K562 (cell line): ENCODE data around the gene B3GALT6. TPM values are rescaled to one million over a fixed set of nuclear protein-coding genes. Genes with fewer than 3 reads are reported as not detected.

Experiments used
- BRCA1 ChIP-seq, 2 experiments: fragments of 450-650 bp in 1 of 2; sonication (generic) in 1 of 2; formaldehyde crosslinking in 1 of 2; IDR thresholded peaks; 2 replicates each; pipeline versions ENCODE4 v1.5.0 to v1.6.1; 2017 to 2020; ENCODE audit warnings: mild to moderate bottlenecking in 1 of 2, missing genetic modification reagents in 1 of 2
- CAMTA2 ChIP-seq: fragments of 250-450 bp; sonication (Bioruptor Pico); conservative IDR thresholded peaks from 2 replicates; pipeline ENCODE4 v1.5.1; 2022
- FOXM1 ChIP-seq, 2 experiments: fragments of 450-650 bp in 1 of 2; sonication (generic) in 1 of 2; formaldehyde crosslinking in 1 of 2; IDR thresholded peaks; 2 replicates each; pipeline versions ENCODE4 v1.6.1 to v1.9.0; 2017 to 2022; ENCODE audit warnings: low read depth in 2 of 2, mild to moderate bottlenecking in 2 of 2, missing genetic modification reagents in 1 of 2, moderate library complexity in 1 of 2
- KDM2B ChIP-seq: fragments of 250-450 bp; sonication (Bioruptor Pico); IDR thresholded peaks from 2 replicates; pipeline ENCODE4 v1.8.0; 2021; ENCODE audit warnings: mild to moderate bottlenecking, moderate library complexity
- MAFG ChIP-seq: fragments of 450-650 bp; conservative IDR thresholded peaks from 2 replicates; pipeline ENCODE4 v1.6.1; 2016; ENCODE audit warnings: missing genetic modification characterization, missing compliant biosample characterization
- PHTF2 ChIP-seq: fragments of 250-450 bp; sonication (Bioruptor Pico); IDR thresholded peaks from 2 replicates; pipeline ENCODE4 v1.5.0; 2021; ENCODE audit warnings: mild to moderate bottlenecking
- RAD21 ChIP-seq, 2 experiments: fragments of 250-450 bp in 1 of 2; fragments of 450-650 bp in 1 of 2; sonication (Bioruptor Pico) in 1 of 2; formaldehyde crosslinking in 1 of 2; IDR thresholded peaks in 1 of 2; conservative IDR thresholded peaks in 1 of 2; 2 replicates each; pipeline versions ENCODE4 v1.4.0 to v1.8.0; 2020 to 2022; ENCODE audit warnings: mild to moderate bottlenecking in 2 of 2, moderate library complexity in 1 of 2
- RB1 ChIP-seq: fragments of 450-650 bp; IDR thresholded peaks from 2 replicates; pipeline ENCODE4 v1.6.1; 2017; ENCODE audit warnings: low read depth, mild to moderate bottlenecking
- ZNF311 ChIP-seq: fragments of 250-450 bp; sonication (Bioruptor Pico); IDR thresholded peaks from 2 replicates; pipeline ENCODE4 v1.4.0; 2020; ENCODE audit warnings: mild to moderate bottlenecking, moderate library complexity
- ZNF707 ChIP-seq: fragments of 250-450 bp; sonication (Bioruptor Pico); conservative IDR thresholded peaks from 2 replicates; pipeline ENCODE4 v1.8.0; 2022; ENCODE audit warnings: inconsistent platforms, mild to moderate bottlenecking, moderate library complexity
- polyA plus RNA-seq, 8 experiments: library from polyadenylated mRNA; depleted of rRNA in 4 of 8; stranded (reverse) in 5 of 8; unstranded in 3 of 8; fragments of >200 nt; fragmentation: Nextera tagmentation in 2 of 8; fragmentation: Illumina TruSeq in 1 of 8; extraction: Ambion mirVana in 2 of 8; extraction: Trizol in 1 of 8; gene quantifications; 2 replicates each; pipeline versions ENCODE4 v1.2.1 to v1.2.3, GENCODE V29; 2011 to 2014; ENCODE audit warnings: inconsistent platforms in 1 of 8, missing spikeins in 1 of 8
- total RNA-seq, 7 experiments: library from RNA; depleted of rRNA in 6 of 7; stranded (reverse); fragments of >200 nt in 6 of 7; fragmentation: Illumina TruSeq in 2 of 7; extraction: Trizol in 2 of 7; gene quantifications; 2 replicates each; pipeline versions ENCODE4 v1.2.1 to v1.2.3, GENCODE V29; 2011 to 2021; ENCODE audit warnings: low replicate concordance in 1 of 7
- TF ChIP-seq, protein P1 (sequence below), 2 experiments: fragments of 450-650 bp in 1 of 2; sonication (generic) in 1 of 2; formaldehyde crosslinking in 1 of 2; IDR thresholded peaks in 1 of 2; conservative IDR thresholded peaks in 1 of 2; 2 replicates each; pipeline versions ENCODE4 v1.6.1 to v1.8.1; 2016 to 2023; ENCODE audit warnings: mild to moderate bottlenecking in 2 of 2, moderate library complexity in 2 of 2, inconsistent platforms in 1 of 2, missing genetic modification reagents in 1 of 2
- TF ChIP-seq, protein P2 (sequence below): sonication (generic); formaldehyde crosslinking; IDR thresholded peaks from 2 replicates; pipeline ENCODE4 v1.9.0; 2022; ENCODE audit warnings: mild to moderate bottlenecking, missing genetic modification reagents
- TF ChIP-seq, protein P3 (sequence below): sonication (generic); formaldehyde crosslinking; IDR thresholded peaks from 2 replicates; pipeline ENCODE4 v1.8.0; 2023; ENCODE audit warnings: missing genetic modification reagents, mild to moderate bottlenecking, borderline replicate concordance
- TF ChIP-seq, protein P4 (sequence below): fragments of 450-650 bp; IDR thresholded peaks from one replicate; pipeline ENCODE4 v1.6.1; 2018; ENCODE audit warnings: mild to moderate bottlenecking, moderate library complexity; ENCODE audit not compliant: partially characterized antibody

The B3GALT6 gene
- total and polyA plus RNA-seq, 9 of the 15 experiments (the other 6 are each of a cell fraction or from before 2014, with no cell fraction given), result 0.68 to 29.8 (median 9.9) TPM

DNA sequence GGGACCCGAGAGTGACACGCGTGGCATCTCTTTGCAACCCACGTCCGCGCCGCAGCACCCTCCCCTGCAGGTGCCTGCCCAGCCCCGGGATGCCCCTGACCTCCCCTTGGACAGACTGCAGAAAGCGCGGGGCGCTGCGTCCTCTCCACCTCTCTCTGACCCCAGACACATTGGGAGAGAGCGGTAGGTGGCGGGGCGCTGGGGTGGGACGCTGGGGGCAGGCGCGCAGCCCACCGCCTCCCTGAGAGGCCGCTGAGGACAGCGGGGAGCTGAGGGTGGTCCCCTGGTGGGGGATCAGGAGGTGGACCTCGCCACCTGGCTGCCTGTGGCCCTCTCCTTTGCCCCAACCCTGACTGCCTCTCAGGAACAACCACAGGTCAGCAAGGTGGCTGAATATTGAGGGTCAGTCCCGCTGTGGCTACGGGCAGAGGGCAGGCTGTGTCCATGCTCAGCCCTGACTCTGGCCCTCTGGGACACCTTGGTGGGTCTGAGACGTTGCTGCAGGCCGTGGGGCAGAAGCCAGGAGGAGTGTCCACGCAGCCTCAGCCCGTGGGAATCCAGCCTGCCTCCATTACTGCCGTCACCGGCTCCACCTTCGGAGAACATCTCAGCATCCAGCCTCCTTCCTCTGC, 42.4 kb downstream of the B3GALT6 start (continued):
- no peak for TF ChIP-seq FOXM1 (IDR thresholded peaks at IDR 0.05; ENCODE audit: low read depth)
- TF ChIP-seq FOXM1 (CRISPR knock-in tag; IDR thresholded peaks at IDR 0.05; ENCODE audit: low read depth), result 0 out of 2 replicates have a peak, but pooled peaks have one; percentile 1
- no peak for TF ChIP-seq RAD21 (CRISPR knock-in tag; conservative IDR thresholded peaks at IDR 0.05 in 1 of 2, IDR thresholded peaks at IDR 0.05 in 1 of 2)
- TF ChIP-seq ZNF707 (CRISPR knock-in tag), result no peak
- no peak for TF ChIP-seq PHTF2 (CRISPR knock-in tag)
- TF ChIP-seq, protein P1, sequence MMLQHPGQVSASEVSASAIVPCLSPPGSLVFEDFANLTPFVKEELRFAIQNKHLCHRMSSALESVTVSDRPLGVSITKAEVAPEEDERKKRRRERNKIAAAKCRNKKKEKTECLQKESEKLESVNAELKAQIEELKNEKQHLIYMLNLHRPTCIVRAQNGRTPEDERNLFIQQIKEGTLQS (IDR thresholded peaks at IDR 0.05), result no peak
- TF ChIP-seq, protein P1 (CRISPR knock-in tag; conservative IDR thresholded peaks at IDR 0.05), result no peak
- TF ChIP-seq, protein P2, sequence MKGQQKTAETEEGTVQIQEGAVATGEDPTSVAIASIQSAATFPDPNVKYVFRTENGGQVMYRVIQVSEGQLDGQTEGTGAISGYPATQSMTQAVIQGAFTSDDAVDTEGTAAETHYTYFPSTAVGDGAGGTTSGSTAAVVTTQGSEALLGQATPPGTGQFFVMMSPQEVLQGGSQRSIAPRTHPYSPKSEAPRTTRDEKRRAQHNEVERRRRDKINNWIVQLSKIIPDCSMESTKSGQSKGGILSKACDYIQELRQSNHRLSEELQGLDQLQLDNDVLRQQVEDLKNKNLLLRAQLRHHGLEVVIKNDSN (CRISPR knock-in tag), result no peak
- TF ChIP-seq RB1, result 0 out of 2 replicates have a peak, but pooled peaks have one; percentile 6
- TF ChIP-seq, protein P3, sequence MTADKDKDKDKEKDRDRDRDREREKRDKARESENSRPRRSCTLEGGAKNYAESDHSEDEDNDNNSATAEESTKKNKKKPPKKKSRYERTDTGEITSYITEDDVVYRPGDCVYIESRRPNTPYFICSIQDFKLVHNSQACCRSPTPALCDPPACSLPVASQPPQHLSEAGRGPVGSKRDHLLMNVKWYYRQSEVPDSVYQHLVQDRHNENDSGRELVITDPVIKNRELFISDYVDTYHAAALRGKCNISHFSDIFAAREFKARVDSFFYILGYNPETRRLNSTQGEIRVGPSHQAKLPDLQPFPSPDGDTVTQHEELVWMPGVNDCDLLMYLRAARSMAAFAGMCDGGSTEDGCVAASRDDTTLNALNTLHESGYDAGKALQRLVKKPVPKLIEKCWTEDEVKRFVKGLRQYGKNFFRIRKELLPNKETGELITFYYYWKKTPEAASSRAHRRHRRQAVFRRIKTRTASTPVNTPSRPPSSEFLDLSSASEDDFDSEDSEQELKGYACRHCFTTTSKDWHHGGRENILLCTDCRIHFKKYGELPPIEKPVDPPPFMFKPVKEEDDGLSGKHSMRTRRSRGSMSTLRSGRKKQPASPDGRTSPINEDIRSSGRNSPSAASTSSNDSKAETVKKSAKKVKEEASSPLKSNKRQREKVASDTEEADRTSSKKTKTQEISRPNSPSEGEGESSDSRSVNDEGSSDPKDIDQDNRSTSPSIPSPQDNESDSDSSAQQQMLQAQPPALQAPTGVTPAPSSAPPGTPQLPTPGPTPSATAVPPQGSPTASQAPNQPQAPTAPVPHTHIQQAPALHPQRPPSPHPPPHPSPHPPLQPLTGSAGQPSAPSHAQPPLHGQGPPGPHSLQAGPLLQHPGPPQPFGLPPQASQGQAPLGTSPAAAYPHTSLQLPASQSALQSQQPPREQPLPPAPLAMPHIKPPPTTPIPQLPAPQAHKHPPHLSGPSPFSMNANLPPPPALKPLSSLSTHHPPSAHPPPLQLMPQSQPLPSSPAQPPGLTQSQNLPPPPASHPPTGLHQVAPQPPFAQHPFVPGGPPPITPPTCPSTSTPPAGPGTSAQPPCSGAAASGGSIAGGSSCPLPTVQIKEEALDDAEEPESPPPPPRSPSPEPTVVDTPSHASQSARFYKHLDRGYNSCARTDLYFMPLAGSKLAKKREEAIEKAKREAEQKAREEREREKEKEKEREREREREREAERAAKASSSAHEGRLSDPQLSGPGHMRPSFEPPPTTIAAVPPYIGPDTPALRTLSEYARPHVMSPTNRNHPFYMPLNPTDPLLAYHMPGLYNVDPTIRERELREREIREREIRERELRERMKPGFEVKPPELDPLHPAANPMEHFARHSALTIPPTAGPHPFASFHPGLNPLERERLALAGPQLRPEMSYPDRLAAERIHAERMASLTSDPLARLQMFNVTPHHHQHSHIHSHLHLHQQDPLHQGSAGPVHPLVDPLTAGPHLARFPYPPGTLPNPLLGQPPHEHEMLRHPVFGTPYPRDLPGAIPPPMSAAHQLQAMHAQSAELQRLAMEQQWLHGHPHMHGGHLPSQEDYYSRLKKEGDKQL (CRISPR knock-in tag), result no peak
- no peak for TF ChIP-seq BRCA1 (IDR thresholded peaks at IDR 0.05)
- TF ChIP-seq BRCA1 (CRISPR knock-in tag; IDR thresholded peaks at IDR 0.05), result peak; percentile 65; the same call in 1 of the 2 replicates
- TF ChIP-seq MAFG (tag), result no peak
- no peak for TF ChIP-seq ZNF311 (CRISPR knock-in tag)
- TF ChIP-seq KDM2B (CRISPR knock-in tag), result no peak
- TF ChIP-seq, protein P4, sequence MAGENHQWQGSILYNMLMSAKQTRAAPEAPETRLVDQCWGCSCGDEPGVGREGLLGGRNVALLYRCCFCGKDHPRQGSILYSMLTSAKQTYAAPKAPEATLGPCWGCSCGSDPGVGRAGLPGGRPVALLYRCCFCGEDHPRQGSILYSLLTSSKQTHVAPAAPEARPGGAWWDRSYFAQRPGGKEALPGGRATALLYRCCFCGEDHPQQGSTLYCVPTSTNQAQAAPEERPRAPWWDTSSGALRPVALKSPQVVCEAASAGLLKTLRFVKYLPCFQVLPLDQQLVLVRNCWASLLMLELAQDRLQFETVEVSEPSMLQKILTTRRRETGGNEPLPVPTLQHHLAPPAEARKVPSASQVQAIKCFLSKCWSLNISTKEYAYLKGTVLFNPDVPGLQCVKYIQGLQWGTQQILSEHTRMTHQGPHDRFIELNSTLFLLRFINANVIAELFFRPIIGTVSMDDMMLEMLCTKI, result no peak
- TF ChIP-seq CAMTA2 (CRISPR knock-in tag), result no peak
